C4-2B (cell line): ENCODE results near the gene RAMP1.

Experiments
- H3K27ac ChIP-seq: fragments of 450-650 bp; 2 replicates; pipeline ENCODE4 v1.5.1; 2017
- ZFX ChIP-seq: fragments of 450-650 bp; IDR thresholded peaks from 2 replicates; pipeline ENCODE4 v1.6.1; 2017
- TF ChIP-seq, protein P1 (sequence below): fragments of 450-650 bp; conservative IDR thresholded peaks from 2 replicates; pipeline ENCODE4 v1.5.1; 2017; ENCODE audit warnings: mild to moderate bottlenecking

RAMP1 gene

DNA sequence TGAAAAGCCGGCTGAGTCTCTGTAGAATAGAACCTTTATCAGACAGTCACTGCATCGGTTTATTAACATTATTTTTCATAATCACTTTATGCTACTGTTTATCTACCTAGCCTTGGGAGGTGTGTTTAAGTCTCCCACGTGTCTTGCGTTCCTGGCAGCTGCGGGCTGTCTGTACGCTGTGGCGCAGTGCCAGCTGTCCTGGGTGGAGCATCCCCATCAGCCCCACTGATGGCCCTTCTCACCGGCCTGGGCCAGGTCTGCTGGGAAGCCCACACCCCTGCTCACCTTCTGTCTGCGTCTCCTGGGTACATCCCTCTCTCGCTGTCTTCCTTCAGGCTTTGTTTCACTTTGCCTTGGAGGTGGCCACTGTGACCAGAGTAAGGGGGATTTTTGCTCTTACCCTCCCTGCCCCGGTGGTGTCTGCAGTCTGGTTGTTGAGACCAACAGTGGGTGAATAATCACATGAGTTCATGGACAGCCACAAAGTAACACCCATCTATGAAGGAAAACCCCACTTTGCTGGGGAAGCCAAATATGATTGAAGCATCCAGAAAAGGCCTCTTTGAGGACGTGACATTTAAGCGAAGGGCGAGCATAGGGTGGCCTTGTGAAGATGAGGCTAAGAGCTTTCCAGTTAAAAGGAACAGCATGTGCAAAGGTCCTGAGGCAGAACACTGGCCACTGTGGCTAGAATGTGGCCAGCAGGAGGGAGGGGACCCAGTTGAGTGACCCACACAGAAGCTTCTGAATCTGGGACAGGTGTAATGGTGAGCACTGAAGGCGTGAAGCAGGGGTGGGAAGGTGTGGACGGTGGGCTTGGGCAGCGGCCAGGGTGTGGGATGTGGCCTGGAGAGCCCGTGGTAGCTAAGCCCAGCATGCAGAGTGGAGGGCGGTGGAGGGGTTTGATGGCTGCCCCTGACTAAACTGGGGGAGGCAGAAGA is 41.7 kb downstream of the RAMP1 start:
- H3K27ac ChIP-seq: no peak overlapping the region
- TF ChIP-seq, protein P1, sequence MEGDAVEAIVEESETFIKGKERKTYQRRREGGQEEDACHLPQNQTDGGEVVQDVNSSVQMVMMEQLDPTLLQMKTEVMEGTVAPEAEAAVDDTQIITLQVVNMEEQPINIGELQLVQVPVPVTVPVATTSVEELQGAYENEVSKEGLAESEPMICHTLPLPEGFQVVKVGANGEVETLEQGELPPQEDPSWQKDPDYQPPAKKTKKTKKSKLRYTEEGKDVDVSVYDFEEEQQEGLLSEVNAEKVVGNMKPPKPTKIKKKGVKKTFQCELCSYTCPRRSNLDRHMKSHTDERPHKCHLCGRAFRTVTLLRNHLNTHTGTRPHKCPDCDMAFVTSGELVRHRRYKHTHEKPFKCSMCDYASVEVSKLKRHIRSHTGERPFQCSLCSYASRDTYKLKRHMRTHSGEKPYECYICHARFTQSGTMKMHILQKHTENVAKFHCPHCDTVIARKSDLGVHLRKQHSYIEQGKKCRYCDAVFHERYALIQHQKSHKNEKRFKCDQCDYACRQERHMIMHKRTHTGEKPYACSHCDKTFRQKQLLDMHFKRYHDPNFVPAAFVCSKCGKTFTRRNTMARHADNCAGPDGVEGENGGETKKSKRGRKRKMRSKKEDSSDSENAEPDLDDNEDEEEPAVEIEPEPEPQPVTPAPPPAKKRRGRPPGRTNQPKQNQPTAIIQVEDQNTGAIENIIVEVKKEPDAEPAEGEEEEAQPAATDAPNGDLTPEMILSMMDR: no peak
- no peak for TF ChIP-seq ZFX

DNA sequence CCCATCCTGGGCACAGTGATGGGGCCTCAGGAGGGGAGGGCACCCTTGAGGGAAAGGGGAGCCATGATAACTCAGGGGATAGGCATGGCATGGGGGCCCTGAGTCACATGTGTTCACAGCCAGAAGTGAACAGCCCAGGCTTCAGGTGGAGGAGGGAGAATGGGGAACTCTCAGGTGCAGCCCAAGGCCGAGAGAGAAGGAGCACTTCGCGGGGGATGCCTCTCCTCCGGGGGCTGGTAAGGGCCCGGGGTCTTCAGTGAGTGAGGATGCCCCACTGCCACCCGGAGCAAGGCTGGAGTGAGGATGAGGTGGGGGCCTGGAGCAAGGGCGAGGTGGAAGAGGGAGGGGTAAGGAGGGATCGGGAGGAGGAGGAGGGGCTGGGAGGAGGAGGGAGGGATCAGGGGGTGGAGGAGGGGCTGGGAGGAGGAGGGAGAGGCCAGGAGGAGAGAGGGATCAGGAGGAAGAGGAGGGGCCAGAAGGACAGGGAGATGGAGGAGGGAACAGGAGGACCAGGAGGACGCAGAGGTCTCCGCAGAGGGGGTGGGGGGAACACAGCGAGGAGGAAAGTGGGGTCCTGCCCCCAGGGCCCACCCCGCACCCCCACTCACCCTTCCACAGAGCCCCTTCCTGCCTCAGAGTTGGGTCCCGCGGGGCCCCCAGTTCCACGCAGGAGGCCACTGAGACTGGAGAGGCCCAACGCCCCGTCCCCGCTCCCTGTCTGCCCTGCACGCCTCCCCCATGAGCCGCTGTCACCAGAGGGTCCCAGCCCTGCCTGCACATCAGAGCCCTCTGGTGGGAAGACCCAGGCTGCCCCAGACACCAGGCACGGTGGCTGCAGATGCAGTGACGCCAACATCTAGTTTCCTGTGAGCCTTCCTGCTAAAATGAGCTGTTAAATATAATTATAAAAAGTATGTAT is 42.8 kb downstream of the RAMP1 start:
- H3K27ac ChIP-seq: no peak overlapping the region

DNA sequence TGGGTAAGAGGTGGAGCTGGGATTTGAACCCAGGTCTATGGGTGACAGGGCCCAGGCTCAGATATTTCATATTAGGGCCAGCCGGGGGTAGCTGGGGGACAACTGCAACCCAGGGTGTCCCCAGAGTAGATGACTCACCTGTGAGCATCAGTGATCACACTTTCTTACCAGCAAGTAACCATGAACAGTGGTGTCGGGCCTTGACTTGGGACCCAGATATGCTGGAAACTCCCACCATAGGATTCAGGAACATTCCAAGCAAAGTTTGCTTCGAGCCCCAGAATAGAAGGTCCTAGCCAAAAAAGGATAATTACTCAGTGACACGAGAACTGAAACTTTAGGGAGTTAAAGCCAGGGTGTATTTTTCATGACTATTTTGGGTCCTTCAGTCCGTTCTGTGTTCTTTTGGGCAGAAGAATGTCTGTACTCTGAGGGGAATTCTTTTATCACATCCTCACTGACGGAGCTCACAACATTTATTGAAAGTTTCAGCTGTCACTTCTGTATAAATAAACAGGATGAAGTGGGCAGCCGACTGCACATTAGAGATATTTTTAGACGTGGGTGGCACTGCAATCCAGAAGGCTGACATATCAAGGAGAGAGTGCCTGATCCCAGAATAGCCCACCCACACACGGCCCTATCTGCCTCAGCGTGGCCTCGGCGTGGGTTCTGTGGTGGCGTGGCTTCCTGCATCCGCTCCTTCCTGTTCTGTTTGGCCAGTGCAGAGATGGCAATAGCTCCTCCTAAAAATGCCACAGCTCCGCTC is 45.6 kb downstream of the RAMP1 start:
- no peak for TF ChIP-seq ZFX
- TF ChIP-seq, protein P1: no peak
- no peak overlapping the region for H3K27ac ChIP-seq

More for the DNA sequence above, 42.8 kb downstream of the RAMP1 start:
- TF ChIP-seq ZFX: no peak
- TF ChIP-seq, protein P1: no peak

GRCh38 chr2:237907144-237907543 is 47.7 kb downstream of the RAMP1 start:
- TF ChIP-seq ZFX: no peak
- TF ChIP-seq, protein P1: no peak
- H3K27ac ChIP-seq: no peak overlapping the region

GRCh38 chr2:237909075-237909695 is 49.8 kb downstream of the RAMP1 start:
- TF ChIP-seq, protein P1: no peak
- TF ChIP-seq ZFX: no peak
- H3K27ac ChIP-seq: no peak overlapping the region

DNA sequence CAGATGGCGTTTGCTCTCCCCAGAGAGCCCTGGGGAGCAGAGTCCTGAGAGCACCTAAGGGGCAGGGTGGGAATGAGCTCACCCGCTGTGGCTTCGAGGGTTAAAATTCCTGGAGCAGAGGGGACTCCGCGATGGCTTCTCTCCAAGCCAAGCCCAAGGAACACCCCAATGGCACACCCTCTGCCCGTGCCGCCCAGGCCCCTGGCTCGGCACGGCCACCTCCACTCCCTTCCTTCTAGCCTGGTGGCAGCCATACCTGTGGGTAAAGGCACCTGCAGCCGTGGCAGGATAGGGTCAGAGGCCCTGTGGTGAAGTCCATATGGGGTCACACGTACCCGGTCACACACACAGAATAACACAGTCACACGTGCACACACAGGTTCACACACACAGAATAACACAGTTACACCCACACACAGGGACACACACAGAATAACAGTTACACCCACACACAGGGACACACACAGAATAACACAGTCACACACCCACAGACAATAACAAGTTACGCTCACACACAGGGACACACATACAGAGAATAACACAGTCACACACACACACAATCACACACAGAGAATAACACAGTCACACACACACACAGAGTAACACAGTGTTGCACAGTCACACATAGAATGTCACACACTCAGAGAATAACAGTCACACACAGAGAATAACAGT is 50.5 kb downstream of the RAMP1 start:
- TF ChIP-seq, protein P1: no peak
- no peak for TF ChIP-seq ZFX
- no peak overlapping the region for H3K27ac ChIP-seq
